Measurements from ENCODE around the gene KCNQ1.

Gene KCNQ1

GRCh38 chr11:2527621-2528291 is 82.9 kb downstream of the KCNQ1 start:
- DNase-seq (ENCODE audit: low read depth): no peak
- H3K4me3 ChIP-seq (ENCODE audit: low read depth, low read length): no peak overlapping the region

DNA sequence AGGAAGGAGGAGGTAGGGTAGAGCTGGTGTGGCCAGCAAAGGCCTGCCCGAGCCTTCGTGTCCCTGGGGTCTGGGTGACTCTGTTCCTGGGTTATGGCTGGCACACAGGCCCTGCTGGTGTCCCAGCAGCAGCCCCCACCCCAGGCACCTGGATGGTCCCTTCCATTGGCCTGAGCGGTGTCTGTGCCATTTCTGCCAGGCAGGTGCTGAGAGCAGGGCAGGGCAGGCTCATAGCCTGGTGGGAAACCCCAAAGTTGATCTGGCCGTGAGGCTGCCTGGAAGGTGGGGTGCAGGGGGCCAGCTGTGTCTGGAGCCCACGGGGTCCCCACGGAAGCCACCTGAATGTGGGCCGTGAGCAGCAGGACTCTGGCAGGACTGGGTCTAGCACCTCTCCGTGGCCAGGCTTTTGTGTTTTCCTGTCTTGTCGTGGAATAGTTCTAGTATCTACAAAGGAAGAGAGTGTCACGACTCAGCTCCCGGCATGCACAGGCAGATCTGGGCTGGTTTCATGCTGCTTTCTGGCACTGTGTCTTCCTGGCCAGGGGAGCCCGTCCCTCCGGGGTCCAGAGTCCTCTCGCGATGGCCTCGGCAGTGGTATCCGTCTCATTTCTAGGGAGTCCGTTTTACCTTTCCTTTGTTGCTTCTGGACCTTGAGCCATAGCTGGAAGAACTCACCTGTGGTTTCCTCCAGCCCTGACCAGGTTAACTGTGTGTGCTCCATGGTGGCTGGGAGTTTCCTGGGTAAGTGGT is 83.7 kb downstream of the KCNQ1 start:
- DNase-seq (ENCODE audit: low read depth): no peak
- no peak overlapping the region for H3K4me3 ChIP-seq (ENCODE audit: low read depth, low read length)

DNA sequence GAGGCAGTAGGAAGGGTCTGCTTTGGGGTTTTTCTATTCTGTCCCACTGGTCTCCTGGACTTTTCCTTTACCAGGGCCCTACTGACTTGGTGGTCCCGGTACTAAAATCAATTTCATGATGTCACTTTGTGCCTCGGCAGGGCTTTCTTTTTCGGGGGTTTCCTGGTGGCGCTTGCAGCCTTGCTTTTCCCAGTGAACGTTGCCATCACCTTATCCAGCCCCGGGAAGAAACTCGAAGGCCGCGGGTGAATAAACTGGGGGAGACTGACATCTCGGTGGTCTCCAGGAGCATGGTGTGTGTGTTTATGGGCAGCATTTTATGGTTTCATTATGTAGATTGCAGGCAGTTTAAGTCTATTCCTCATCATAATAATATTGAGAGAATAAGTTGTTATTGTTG is 84.4 kb downstream of the KCNQ1 start:
- no peak for DNase-seq (ENCODE audit: low read depth)
- no peak overlapping the region for H3K4me3 ChIP-seq (ENCODE audit: low read depth, low read length)

- DNase-seq (ENCODE audit: low read depth): no peak
- H3K4me3 ChIP-seq (ENCODE audit: low read depth, low read length): no peak overlapping the region
Measured at GRCh38 chr11:2529636-2530035, 84.8 kb downstream of the KCNQ1 start.

- no peak overlapping the region for H3K4me3 ChIP-seq (ENCODE audit: low read depth, low read length)
- DNase-seq (ENCODE audit: low read depth): no peak
Measured at GRCh38 chr11:2530131-2530854, 85.5 kb downstream of the KCNQ1 start.

GRCh38 chr11:2530855-2531200 is 86.0 kb downstream of the KCNQ1 start:
- no peak for DNase-seq (ENCODE audit: low read depth)

DNA sequence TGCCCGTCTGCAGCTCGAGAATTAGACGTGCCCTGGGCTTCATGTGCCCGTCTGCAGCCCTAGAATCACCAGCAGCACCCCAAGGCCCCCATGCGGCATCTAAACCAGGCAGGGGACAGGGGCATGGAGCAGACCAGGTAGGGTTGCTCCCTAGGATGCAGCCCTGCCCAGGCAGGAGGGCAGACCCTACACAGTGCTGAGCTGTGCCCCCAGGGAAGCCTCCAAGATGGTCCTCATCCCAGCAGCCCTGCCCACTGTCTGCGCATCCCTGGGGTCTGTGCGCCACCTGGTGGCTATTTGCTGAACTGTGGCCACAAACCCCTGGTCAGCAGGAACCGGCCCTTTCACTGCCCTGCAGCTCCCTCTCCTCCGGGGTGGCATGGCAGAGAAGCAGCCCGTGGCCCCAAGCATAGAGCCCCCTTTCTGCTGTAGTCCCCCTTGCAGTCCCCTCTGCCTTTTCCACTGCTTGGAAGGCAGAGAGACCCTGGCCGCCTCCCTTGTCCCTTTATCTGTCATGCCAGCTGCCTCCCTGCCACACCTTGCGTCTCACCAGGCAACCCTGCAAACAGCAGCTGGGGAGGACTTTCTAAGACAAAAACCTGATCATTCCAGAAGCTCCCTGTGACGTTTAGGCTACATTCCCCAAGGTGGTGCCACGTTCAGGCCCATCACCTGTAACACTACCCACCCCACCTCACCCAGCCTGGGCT is 86.6 kb downstream of the KCNQ1 start:
- H3K4me3 ChIP-seq (ENCODE audit: low read depth, low read length): no peak overlapping the region
- no peak for DNase-seq (ENCODE audit: low read depth)

More at GRCh38 chr11:2530855-2531200, 86.0 kb downstream of the KCNQ1 start:
- no peak overlapping the region for H3K4me3 ChIP-seq (ENCODE audit: low read depth, low read length)

DNA sequence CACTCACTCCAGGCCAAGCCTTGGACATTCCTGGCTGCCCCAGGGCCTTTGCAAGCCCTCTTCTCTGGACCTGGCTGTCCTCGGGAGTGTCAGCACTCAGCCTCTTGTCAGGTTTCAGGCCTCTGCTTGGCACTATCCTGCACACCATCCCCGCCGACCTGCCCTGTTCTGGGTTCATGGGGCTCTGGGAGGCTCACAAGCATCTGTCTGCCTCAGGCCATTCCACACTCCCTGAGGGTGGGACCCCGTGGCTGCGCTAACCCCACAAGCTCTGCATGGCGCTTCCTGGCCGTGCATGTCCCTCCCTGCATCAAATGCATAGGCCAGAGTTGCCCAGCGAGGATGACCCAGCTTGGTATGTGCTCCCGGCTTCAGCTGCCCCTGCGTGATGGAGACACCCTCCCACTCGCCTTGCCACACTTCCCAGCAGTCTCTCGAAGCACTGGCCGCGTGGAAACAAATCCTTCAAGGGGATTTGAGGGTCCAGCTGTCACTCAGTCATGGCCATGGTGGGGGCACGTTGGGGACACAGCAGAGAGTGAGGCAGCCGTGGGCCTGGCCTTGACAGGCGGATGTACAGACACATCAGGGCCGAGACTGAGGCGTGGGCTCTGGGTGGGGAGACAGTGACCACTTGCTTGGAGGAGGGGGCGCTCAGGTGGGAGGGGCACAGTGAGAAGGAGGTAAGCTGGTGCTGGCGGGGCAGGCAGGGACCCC is 87.3 kb downstream of the KCNQ1 start:
- DNase-seq (ENCODE audit: low read depth): no peak
- no peak overlapping the region for H3K4me3 ChIP-seq (ENCODE audit: low read depth, low read length)

- H3K4me3 ChIP-seq (ENCODE audit: low read depth, low read length): peak overlapping the region; percentile 16
- DNase-seq (ENCODE audit: low read depth): peak; percentile 46
Measured at GRCh38 chr11:2532704-2533586, 88.1 kb downstream of the KCNQ1 start.

DNA sequence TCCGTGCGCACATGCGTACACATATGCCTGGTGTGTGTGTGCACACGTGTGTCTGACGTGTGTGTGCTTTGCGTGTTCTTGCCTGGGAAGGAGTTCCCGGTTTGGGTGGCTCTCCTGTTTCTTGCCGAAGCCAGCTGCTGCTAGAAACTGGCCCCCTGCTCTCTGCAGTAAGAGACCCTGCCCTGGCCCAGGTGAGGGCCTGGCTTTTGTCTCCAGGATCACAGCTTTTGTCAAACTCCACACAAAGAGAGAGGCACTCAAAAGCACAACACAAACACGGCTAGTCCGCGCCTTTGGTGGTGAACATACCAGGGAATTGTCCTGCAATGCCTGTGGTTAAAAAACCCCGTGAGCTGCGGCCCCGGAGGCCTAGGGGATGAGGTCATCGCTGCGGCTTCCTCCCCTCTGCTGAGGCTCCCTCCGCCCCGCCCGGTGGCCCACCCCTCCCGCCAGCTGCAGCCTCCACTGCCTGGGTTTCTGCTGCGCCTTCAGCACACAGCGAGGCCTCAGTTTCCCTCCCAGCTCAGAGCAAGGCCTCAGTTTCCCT is 88.9 kb downstream of the KCNQ1 start:
- H3K4me3 ChIP-seq (ENCODE audit: low read depth, low read length): no peak overlapping the region
- DNase-seq (ENCODE audit: low read depth): peak; percentile 73

GRCh38 chr11:2534134-2534956 is 89.5 kb downstream of the KCNQ1 start:
- no peak overlapping the region for H3K4me3 ChIP-seq (ENCODE audit: low read depth, low read length)
- no peak for DNase-seq (ENCODE audit: low read depth)

DNA sequence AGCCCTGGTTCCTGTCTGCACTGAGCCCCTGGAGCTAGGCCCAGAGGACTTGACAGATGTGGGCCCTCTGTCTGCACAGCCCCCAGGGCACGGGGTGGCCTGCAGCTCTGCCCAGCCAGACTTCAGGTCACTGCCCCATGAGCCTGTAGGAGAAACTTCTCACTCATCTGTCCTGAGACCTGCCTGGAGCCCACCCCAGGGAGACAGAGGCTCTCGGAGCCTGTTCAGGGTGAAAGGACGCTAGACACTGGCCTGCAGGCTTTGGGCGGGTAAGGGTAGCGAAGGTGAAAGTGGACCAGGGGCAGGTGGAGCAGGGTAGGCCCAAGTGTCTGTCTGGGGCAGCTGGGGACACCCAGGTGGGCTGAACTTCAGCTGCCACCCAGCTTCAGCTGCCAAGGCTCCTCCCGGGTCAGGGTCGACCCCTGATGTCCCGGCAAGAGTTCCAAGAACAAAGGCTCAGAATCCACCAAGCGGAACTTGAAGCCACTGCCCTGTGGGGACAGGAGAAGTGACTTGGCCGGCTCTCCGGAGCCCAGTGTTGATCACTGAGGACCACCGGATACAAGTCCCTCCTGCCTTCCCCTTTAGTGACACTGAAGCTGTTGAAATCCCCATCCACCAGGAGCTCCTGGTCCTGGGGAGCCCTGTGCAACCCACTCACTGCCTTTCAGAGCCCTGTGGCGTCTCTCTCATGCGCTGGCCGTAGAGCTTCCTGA is 90.3 kb downstream of the KCNQ1 start:
- H3K4me3 ChIP-seq (ENCODE audit: low read depth, low read length): no peak overlapping the region
- DNase-seq (ENCODE audit: low read depth): no peak

GRCh38 chr11:2535673-2536439 is 91.0 kb downstream of the KCNQ1 start:
- no peak overlapping the region for H3K4me3 ChIP-seq (ENCODE audit: low read depth, low read length)
- no peak for DNase-seq (ENCODE audit: low read depth)

- no peak for DNase-seq (ENCODE audit: low read depth)
- H3K4me3 ChIP-seq (ENCODE audit: low read depth, low read length): no peak overlapping the region
Measured at GRCh38 chr11:2536440-2536989, 91.7 kb downstream of the KCNQ1 start.

- DNase-seq (ENCODE audit: low read depth): no peak
- H3K4me3 ChIP-seq (ENCODE audit: low read depth, low read length): no peak overlapping the region
Measured at GRCh38 chr11:2537010-2537705, 92.3 kb downstream of the KCNQ1 start.

Measured in skeletal muscle cell (primary cell).